GM21381 (cell line): ENCODE data around the gene KDM6B.
A peak's percentile ranks its signal among the peaks of the same experiment; 100 is the strongest.

Experiments
- ATAC-seq: cut with Tn5 transposase; IDR thresholded peaks from one replicate; pipeline ENCODE4 v1.9.1; 2021; ENCODE audit warnings: mild to moderate bottlenecking, moderate library complexity; ENCODE audit not compliant: unreplicated experiment

Gene KDM6B

GRCh38 chr17:7839190-7839875 lies 5.3 kb downstream of the KDM6B start:
- no peak for ATAC-seq

GRCh38 chr17:7839876-7840261 lies 5.9 kb downstream of the KDM6B start:
- no peak for ATAC-seq

- no peak for ATAC-seq
Observed at GRCh38 chr17:7840441-7840840, 6.4 kb downstream of the KDM6B start.

GRCh38 chr17:7840875-7841274 lies 6.9 kb downstream of the KDM6B start:
- no peak for ATAC-seq

- ATAC-seq = no peak
Observed at GRCh38 chr17:7841396-7841914, 7.4 kb downstream of the KDM6B start.

GRCh38 chr17:7841915-7842379 lies 7.9 kb downstream of the KDM6B start:
- no peak for ATAC-seq

- no peak for ATAC-seq
Observed at GRCh38 chr17:7842380-7843256, 8.6 kb downstream of the KDM6B start.

GRCh38 chr17:7843257-7843535 lies 9.2 kb downstream of the KDM6B start:
- ATAC-seq = no peak

- peak; percentile 25 for ATAC-seq
Observed at GRCh38 chr17:7843536-7844291, 9.7 kb downstream of the KDM6B start.

GRCh38 chr17:7844292-7845154 lies 10.5 kb downstream of the KDM6B start:
- peak; percentile 41 for ATAC-seq

GRCh38 chr17:7845359-7846062 lies 11.5 kb downstream of the KDM6B start:
- ATAC-seq = no peak

GRCh38 chr17:7846063-7846735 lies 12.2 kb downstream of the KDM6B start:
- ATAC-seq = no peak

GRCh38 chr17:7846765-7847661 lies 13.0 kb downstream of the KDM6B start:
- no peak for ATAC-seq

GRCh38 chr17:7848131-7848579 lies 14.1 kb downstream of the KDM6B start:
- ATAC-seq = no peak

- no peak for ATAC-seq
Observed at GRCh38 chr17:7848739-7849129, 14.7 kb downstream of the KDM6B start.

- ATAC-seq = no peak
Observed at GRCh38 chr17:7849130-7849750, 15.2 kb downstream of the KDM6B start.

GRCh38 chr17:7849751-7850504 lies 15.9 kb downstream of the KDM6B start:
- ATAC-seq = no peak
